ENCODE measurements around the gene ZNF593.

The ZNF593 gene

GRCh38 chr1:26153966-26154532 is 15.7 kb upstream of the ZNF593 start:
- DNase-seq: no peak

- DNase-seq: no peak
Observed at GRCh38 chr1:26154750-26155149, 15.0 kb upstream of the ZNF593 start.

- no peak for DNase-seq
Observed at GRCh38 chr1:26155370-26156284, 14.1 kb upstream of the ZNF593 start.

- no peak for DNase-seq
Observed at GRCh38 chr1:26156285-26157038, 13.2 kb upstream of the ZNF593 start.

- no peak for DNase-seq
Observed at GRCh38 chr1:26158271-26158907, 11.3 kb upstream of the ZNF593 start.

- no peak for DNase-seq
Observed at GRCh38 chr1:26158908-26159742, 10.6 kb upstream of the ZNF593 start, which contains the start of gene FAM110D. Gene FAM110D, plus strand, starts transcription at chr1:26159079. Its CDS starts 2,213 bp downstream, at chr1:26161292.

- DNase-seq: no peak
Observed at GRCh38 chr1:26159743-26160039, 10.0 kb upstream of the ZNF593 start.

GRCh38 chr1:26160527-26161414 is 8.9 kb upstream of the ZNF593 start:
- no peak for DNase-seq

- DNase-seq: peak in 1 of 2 experiments; percentile 20
Observed at GRCh38 chr1:26161415-26162219, 8.1 kb upstream of the ZNF593 start.

- DNase-seq: no peak
Observed at GRCh38 chr1:26162220-26162709, 7.4 kb upstream of the ZNF593 start.

GRCh38 chr1:26163684-26164035 is 6.0 kb upstream of the ZNF593 start:
- no peak for DNase-seq

GRCh38 chr1:26164036-26164860 is 5.5 kb upstream of the ZNF593 start:
- DNase-seq: peak in 1 of 2 experiments; percentile 17

GRCh38 chr1:26164861-26165842 is 4.6 kb upstream of the ZNF593 start:
- DNase-seq: no peak

GRCh38 chr1:26166719-26167281 is 2.9 kb upstream of the ZNF593 start:
- no peak for DNase-seq

- no peak for DNase-seq
Observed at GRCh38 chr1:26168410-26169197, 1.1 kb upstream of the ZNF593 start, which contains the start of gene C1orf232. Gene C1orf232, minus strand, starts transcription at chr1:26168963. Its CDS starts 464 bp downstream, at chr1:26168499.

GRCh38 chr1:26169198-26169554 is 532 bp upstream of the ZNF593 start:
- DNase-seq: no peak

- no peak for DNase-seq
Observed at GRCh38 chr1:26170472-26170821, 739 bp downstream of the ZNF593 start.
